22Rv1 (cell line): ENCODE measurements around the gene AFF1.

Experiments
- ZFX ChIP-seq: fragments of 450-650 bp; IDR thresholded peaks from 2 replicates; pipeline ENCODE4 v1.6.1; 2017; ENCODE audit warnings: antibody characterized with exemption, borderline replicate concordance
- TF ChIP-seq, protein P1 (sequence below): fragments of 450-650 bp; IDR thresholded peaks from 2 replicates; pipeline ENCODE4 v1.5.1; 2017; ENCODE audit warnings: mild to moderate bottlenecking

DNA sequence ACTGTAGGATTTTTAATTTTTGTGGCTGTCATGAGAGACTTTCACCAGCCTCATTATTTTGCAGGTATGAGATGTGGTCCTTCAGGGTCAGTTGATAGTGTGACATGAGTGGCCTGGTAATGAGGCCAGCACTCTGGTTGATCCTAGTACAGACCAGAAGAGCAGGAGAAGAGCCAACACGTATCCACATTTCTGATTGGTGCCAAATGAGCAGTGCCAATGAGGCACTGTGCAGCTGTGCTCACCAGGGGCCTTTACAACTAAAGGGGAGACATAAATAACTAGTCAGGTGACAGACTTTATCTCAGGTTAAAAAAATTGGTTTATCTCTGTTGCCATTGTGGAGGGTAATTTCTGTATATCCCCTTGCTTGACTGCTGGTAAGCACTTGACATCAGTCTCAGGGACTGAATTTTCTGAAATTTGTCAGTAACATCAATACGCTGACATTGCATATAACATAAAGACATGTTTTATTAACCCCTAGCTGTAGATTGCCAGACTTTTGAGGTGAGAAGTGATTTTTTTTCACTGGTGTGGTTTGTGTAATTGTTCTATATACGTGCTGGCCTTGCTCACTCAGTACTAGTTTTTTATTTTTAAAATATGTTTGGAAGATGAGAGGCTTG, 101.2 kb downstream of the AFF1 start:
- TF ChIP-seq, protein P1, sequence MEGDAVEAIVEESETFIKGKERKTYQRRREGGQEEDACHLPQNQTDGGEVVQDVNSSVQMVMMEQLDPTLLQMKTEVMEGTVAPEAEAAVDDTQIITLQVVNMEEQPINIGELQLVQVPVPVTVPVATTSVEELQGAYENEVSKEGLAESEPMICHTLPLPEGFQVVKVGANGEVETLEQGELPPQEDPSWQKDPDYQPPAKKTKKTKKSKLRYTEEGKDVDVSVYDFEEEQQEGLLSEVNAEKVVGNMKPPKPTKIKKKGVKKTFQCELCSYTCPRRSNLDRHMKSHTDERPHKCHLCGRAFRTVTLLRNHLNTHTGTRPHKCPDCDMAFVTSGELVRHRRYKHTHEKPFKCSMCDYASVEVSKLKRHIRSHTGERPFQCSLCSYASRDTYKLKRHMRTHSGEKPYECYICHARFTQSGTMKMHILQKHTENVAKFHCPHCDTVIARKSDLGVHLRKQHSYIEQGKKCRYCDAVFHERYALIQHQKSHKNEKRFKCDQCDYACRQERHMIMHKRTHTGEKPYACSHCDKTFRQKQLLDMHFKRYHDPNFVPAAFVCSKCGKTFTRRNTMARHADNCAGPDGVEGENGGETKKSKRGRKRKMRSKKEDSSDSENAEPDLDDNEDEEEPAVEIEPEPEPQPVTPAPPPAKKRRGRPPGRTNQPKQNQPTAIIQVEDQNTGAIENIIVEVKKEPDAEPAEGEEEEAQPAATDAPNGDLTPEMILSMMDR = no peak
- no peak for TF ChIP-seq ZFX
